ENCODE data around the gene MDFIC2.

DNA sequence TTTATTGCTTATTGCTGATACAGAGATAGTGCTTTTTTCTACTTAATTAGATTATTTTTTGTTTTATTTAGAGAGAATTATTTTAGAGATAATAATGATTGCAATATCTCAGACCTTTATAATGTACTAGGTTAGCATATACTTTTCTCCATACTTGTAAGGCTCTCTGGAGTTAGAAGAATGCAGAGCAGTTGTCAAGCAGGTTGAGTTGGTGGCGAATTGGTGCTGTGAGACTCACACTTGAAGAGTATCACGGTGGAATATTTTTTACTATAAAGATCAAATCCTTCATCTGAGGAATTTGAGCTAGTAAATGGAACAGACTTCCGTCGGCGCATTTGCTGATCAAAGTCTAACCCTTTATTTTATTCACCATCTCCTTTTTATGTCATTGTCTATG, 47.3 kb upstream of the MDFIC2 start:
- TF ChIP-seq, protein P1, sequence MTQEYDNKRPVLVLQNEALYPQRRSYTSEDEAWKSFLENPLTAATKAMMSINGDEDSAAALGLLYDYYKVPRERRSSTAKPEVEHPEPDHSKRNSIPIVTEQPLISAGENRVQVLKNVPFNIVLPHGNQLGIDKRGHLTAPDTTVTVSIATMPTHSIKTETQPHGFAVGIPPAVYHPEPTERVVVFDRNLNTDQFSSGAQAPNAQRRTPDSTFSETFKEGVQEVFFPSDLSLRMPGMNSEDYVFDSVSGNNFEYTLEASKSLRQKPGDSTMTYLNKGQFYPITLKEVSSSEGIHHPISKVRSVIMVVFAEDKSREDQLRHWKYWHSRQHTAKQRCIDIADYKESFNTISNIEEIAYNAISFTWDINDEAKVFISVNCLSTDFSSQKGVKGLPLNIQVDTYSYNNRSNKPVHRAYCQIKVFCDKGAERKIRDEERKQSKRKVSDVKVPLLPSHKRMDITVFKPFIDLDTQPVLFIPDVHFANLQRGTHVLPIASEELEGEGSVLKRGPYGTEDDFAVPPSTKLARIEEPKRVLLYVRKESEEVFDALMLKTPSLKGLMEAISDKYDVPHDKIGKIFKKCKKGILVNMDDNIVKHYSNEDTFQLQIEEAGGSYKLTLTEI (CRISPR knock-in tag; conservative IDR thresholded peaks at IDR 0.05) = no peak
- no peak for TF ChIP-seq MAZ (IDR thresholded peaks at IDR 0.05; ENCODE audit: borderline replicate concordance, low read depth, low read length)
- TF ChIP-seq MAZ (CRISPR knock-in tag; IDR thresholded peaks at IDR 0.05; ENCODE audit: low read depth) = no peak
- TF ChIP-seq NFE2L2 (IDR thresholded peaks at IDR 0.05; ENCODE audit: low read length) = no peak
- no peak for TF ChIP-seq FOXP1 (IDR thresholded peaks at IDR 0.05)
- no peak for TF ChIP-seq FOXP1 (CRISPR knock-in tag; IDR thresholded peaks at IDR 0.05)
- no peak for TF ChIP-seq TAF1 (CRISPR knock-in tag; IDR thresholded peaks at IDR 0.05)
- no peak for TF ChIP-seq HNRNPLL (IDR thresholded peaks at IDR 0.05; ENCODE audit: low read depth, low read length, poor library complexity, severe bottlenecking)
- no peak for TF ChIP-seq NR1H2 (CRISPR knock-in tag; IDR thresholded peaks at IDR 0.05; ENCODE audit: borderline replicate concordance, low read depth)
- TF ChIP-seq, protein P2, sequence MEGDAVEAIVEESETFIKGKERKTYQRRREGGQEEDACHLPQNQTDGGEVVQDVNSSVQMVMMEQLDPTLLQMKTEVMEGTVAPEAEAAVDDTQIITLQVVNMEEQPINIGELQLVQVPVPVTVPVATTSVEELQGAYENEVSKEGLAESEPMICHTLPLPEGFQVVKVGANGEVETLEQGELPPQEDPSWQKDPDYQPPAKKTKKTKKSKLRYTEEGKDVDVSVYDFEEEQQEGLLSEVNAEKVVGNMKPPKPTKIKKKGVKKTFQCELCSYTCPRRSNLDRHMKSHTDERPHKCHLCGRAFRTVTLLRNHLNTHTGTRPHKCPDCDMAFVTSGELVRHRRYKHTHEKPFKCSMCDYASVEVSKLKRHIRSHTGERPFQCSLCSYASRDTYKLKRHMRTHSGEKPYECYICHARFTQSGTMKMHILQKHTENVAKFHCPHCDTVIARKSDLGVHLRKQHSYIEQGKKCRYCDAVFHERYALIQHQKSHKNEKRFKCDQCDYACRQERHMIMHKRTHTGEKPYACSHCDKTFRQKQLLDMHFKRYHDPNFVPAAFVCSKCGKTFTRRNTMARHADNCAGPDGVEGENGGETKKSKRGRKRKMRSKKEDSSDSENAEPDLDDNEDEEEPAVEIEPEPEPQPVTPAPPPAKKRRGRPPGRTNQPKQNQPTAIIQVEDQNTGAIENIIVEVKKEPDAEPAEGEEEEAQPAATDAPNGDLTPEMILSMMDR (CRISPR knock-in tag; IDR thresholded peaks at IDR 0.05) = no peak
